ENCODE measurements around the gene CARD19. TPM values are rescaled to one million over a fixed set of nuclear protein-coding genes. Genes with fewer than 3 reads are reported as not detected.

CARD19 gene
- total RNA-seq, 2 donors from 2014 or later = 16.4 to 21.9 TPM

- TF ChIP-seq CTCF (conservative IDR thresholded peaks at IDR 0.05) = no peak
- Mint-ChIP-seq H3K9me3 (no peaks in the 10 kb centered on the region), H3K27me3 (ENCODE audit: insufficient read depth) (no peaks in the 10 kb centered on the region), H3K4me3 (no peak overlapping the region), H3K4me1 (no peaks in the 10 kb centered on the region), H3K27ac (no peak overlapping the region), H3K36me3 (ENCODE audit: low read depth) (peaks cover 4% of the 10 kb centered on the region)
- peak; percentile 39 for DNase-seq
- no peaks in the 10 kb centered on the region for H3K36me3 ChIP-seq (ENCODE audit: control insufficient read depth, insufficient read depth, low read length)
- H3K9me3 ChIP-seq (ENCODE audit: control insufficient read depth, low read length) = no peaks in the 10 kb centered on the region
- H3K27me3 ChIP-seq (ENCODE audit: control insufficient read depth, insufficient read depth, low read length, poor library complexity, severe bottlenecking) = no peaks in the 10 kb centered on the region
- WGBS, 2 experiments (ENCODE audit: insufficient coverage in 1 of 2, insufficient read length in 1 of 2) = 80 to 88% methylated on average over 1 to 3 of the region's 3 CpGs
- H3K4me1 ChIP-seq (ENCODE audit: control insufficient read depth, insufficient read depth, low read length) = no peaks in the 10 kb centered on the region
- no peak overlapping the region for H3K4me3 ChIP-seq (ENCODE audit: low read length)
- H3K27ac ChIP-seq (ENCODE audit: low read depth, low read length) = no peak overlapping the region
- H3K9ac ChIP-seq (ENCODE audit: extremely low read depth, low read length, poor library complexity, severe bottlenecking) = no peak overlapping the region
Observed at GRCh38 chr9:93091453-93092081, 4.5 kb upstream of the CARD19 start.

- H3K36me3 ChIP-seq (ENCODE audit: control insufficient read depth, insufficient read depth, low read length) = no peaks in the 10 kb centered on the region
- Mint-ChIP-seq H3K27me3 (ENCODE audit: insufficient read depth) (peaks cover 4% of the 10 kb centered on the region), H3K27ac (no peak overlapping the region), H3K4me1 (peaks cover 4% of the 10 kb centered on the region), H3K4me3 (no peak overlapping the region), H3K36me3 (ENCODE audit: low read depth) (no peaks in the 10 kb centered on the region), H3K9me3 (no peaks in the 10 kb centered on the region)
- H3K4me1 ChIP-seq (ENCODE audit: control insufficient read depth, insufficient read depth, low read length) = peaks cover 3% of the 10 kb centered on the region
- WGBS, 2 experiments (ENCODE audit: insufficient coverage in 1 of 2, insufficient read length in 1 of 2) = 82 to 84% methylated on average over 6 to 7 of the region's 7 CpGs
- H3K9ac ChIP-seq (ENCODE audit: extremely low read depth, low read length, poor library complexity, severe bottlenecking) = no peak overlapping the region
- no peak for TF ChIP-seq CTCF (conservative IDR thresholded peaks at IDR 0.05)
- no peaks in the 10 kb centered on the region for H3K27me3 ChIP-seq (ENCODE audit: control insufficient read depth, insufficient read depth, low read length, poor library complexity, severe bottlenecking)
- no peak overlapping the region for H3K27ac ChIP-seq (ENCODE audit: low read depth, low read length)
- no peak overlapping the region for H3K4me3 ChIP-seq (ENCODE audit: low read length)
- H3K9me3 ChIP-seq (ENCODE audit: control insufficient read depth, low read length) = no peaks in the 10 kb centered on the region
- peak; percentile 32 for DNase-seq
Observed at GRCh38 chr9:93092251-93092991, 3.6 kb upstream of the CARD19 start.

DNA sequence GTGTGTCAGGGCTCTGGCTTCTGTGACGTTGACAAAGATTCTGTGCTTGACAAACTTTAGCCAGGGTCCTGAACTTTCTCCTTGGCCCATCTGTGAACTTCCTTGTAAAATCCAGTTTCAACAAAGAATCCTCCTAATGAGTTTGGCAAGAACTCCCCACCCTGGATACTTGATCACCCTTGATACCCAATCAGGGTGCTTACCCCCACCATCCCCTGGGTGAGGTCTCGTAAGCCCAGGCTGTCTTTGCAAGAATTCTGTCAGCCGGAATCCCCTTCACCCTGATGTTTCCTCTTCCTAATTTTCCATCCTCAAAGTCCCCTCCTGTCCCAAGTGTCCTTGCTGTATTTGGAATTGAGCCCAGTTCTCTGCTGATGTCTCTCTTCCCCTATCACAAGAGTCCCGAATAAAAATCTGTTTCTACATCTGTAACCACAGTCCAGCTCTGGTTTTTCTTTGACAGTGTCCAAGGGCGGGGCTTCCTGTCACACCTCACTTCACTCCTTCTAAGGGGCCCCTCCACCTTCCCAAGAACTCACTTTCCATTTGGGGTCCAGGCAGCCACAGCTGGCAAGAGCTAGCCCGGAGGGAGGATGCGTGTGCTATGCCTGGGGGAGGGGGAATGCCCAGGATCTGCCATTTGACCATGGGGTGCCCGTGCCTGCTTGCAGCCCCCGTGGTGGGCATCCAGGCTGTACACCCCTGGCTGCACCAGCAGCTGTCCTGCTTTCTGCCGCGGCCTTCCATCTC, 2.7 kb upstream of the CARD19 start:
- Histone ChIP-seq H3K9ac (ENCODE audit: extremely low read depth, low read length, poor library complexity, severe bottlenecking) (no peak overlapping the region), H3K4me1 (ENCODE audit: control insufficient read depth, insufficient read depth, low read length) (peaks cover 7% of the 10 kb centered on the region), H3K36me3 (ENCODE audit: control insufficient read depth, insufficient read depth, low read length) (no peaks in the 10 kb centered on the region), H3K9me3 (ENCODE audit: control insufficient read depth, low read length) (no peaks in the 10 kb centered on the region), H3K27me3 (ENCODE audit: control insufficient read depth, insufficient read depth, low read length, poor library complexity, severe bottlenecking) (no peaks in the 10 kb centered on the region), H3K4me3 (ENCODE audit: low read length) (no peak overlapping the region), H3K27ac (ENCODE audit: low read depth, low read length) (no peak overlapping the region)
- Mint-ChIP-seq H3K27me3 (ENCODE audit: insufficient read depth) (peaks cover 4% of the 10 kb centered on the region), H3K4me1 (peaks cover 5% of the 10 kb centered on the region), H3K9me3 (no peaks in the 10 kb centered on the region), H3K4me3 (no peak overlapping the region), H3K36me3 (ENCODE audit: low read depth) (no peaks in the 10 kb centered on the region), H3K27ac (no peak overlapping the region)
- peak; percentile 14 for DNase-seq
- TF ChIP-seq CTCF (conservative IDR thresholded peaks at IDR 0.05) = no peak
- WGBS, 2 experiments (ENCODE audit: insufficient coverage in 1 of 2, insufficient read length in 1 of 2) = 89 to 90% methylated on average over 5 to 11 of the region's 11 CpGs
